HCT116 (cell line): Measurements from ENCODE around the gene ZRANB1.

ENCODE experiments used
- CTCF ChIP-seq, 3 experiments: fragments of 200-600 bp in 1 of 3; sonication (generic) in 1 of 3; IDR thresholded peaks in 2 of 3; conservative IDR thresholded peaks in 1 of 3; 2 replicates each; pipeline ENCODE4 v1.5.1; 2012 to 2017; ENCODE audit warnings: low read depth in 2 of 3, low read length in 2 of 3, antibody characterized with exemption in 1 of 3, borderline replicate concordance in 1 of 3, control low read depth in 1 of 3, mild to moderate bottlenecking in 1 of 3, mixed read lengths in 1 of 3, mixed run types in 1 of 3, moderate library complexity in 1 of 3; ENCODE audit not compliant: insufficient read depth in 1 of 3
- EZH2 ChIP-seq: fragments of 200-600 bp; sonication (generic); IDR thresholded peaks from 2 replicates; pipeline ENCODE4 v1.6.1; 2017; ENCODE audit warnings: antibody characterized with exemption, mixed run types
- EZH2phosphoT487 ChIP-seq: fragments of 200-600 bp; IDR thresholded peaks from 2 replicates; pipeline ENCODE4 v1.6.1; 2018; ENCODE audit warnings: antibody characterized with exemption, borderline replicate concordance
- MAX ChIP-seq: IDR thresholded peaks from 2 replicates; pipeline ENCODE4 v1.6.1; 2012
- POLR2A ChIP-seq: IDR thresholded peaks from 2 replicates; pipeline ENCODE4 v1.7.0; 2011; ENCODE audit warnings: borderline replicate concordance; ENCODE audit not compliant: insufficient read depth, insufficient read length; ENCODE audit errors: extremely low read depth
- REST ChIP-seq: IDR thresholded peaks from 2 replicates; pipeline ENCODE4 v1.6.1; 2012; ENCODE audit warnings: low read depth
- SP1 ChIP-seq: IDR thresholded peaks from 2 replicates; pipeline ENCODE4 v1.6.1; 2012; ENCODE audit warnings: low read depth
- YY1 ChIP-seq: IDR thresholded peaks from 2 replicates; pipeline ENCODE4 v1.6.1; 2011; ENCODE audit warnings: low read length, low read depth, moderate library complexity, mild to moderate bottlenecking; ENCODE audit not compliant: insufficient replicate concordance; ENCODE audit errors: extremely low read depth
- ZFX ChIP-seq: fragments of 450-650 bp; IDR thresholded peaks from 2 replicates; pipeline ENCODE4 v1.6.1; 2017

- TF ChIP-seq CTCF (IDR thresholded peaks at IDR 0.05 in 2 of 3, conservative IDR thresholded peaks at IDR 0.05 in 1 of 3; ENCODE audit: borderline replicate concordance in 1 of 3, insufficient read depth in 1 of 3, low read depth in 2 of 3, low read length in 2 of 3) (no peak), EZH2 (no peak), REST (no peak), POLR2A (no peak), ZFX (no peak), MAX (no peak), YY1 (no peak), EZH2phosphoT487 (no peak), SP1 (no peak)
Measured at GRCh38 chr10:125018576-125019143, 76.7 kb downstream of the ZRANB1 start.
